ENCODE results near the gene CPLANE1. TPM values are rescaled to one million over a fixed set of nuclear protein-coding genes. Genes with fewer than 3 reads are reported as not detected.

CPLANE1 gene
- total and polyA plus RNA-seq, 10 of the 15 experiments (the other 5 are each of a cell fraction or from before 2014, with no cell fraction given), result 1.7 to 14.8 (median 6.7) TPM

- TF ChIP-seq ATF7 (IDR thresholded peaks at IDR 0.05; ENCODE audit: low read depth) (peak; percentile 44; the same call in 1 of the 2 replicates), RELB (IDR thresholded peaks at IDR 0.05; ENCODE audit: low read depth) (no peak; the same call in 1 of the 2 replicates), RB1 (IDR thresholded peaks at IDR 0.05; ENCODE audit: borderline replicate concordance) (no peak), DPF2 (IDR thresholded peaks at IDR 0.05) (peak; percentile 44), KAT2A (conservative IDR thresholded peaks at IDR 0.05; ENCODE audit: control insufficient read depth, low read depth, low read length) (no peak), SREBF1 (IDR thresholded peaks at IDR 0.05; ENCODE audit: low read length) (no peak; the same call in 1 of the 2 replicates), MXI1 (IDR thresholded peaks at IDR 0.05; ENCODE audit: low read depth, low read length) (no peak), NFYA (IDR thresholded peaks at IDR 0.05; ENCODE audit: borderline replicate concordance, low read depth, low read length) (no peak), SREBF2 (IDR thresholded peaks at IDR 0.05; ENCODE audit: low read length) (no peak), FOS (IDR thresholded peaks at IDR 0.05; ENCODE audit: borderline replicate concordance, extremely low read depth, insufficient read length) (no peak), RELA (IDR thresholded peaks at IDR 0.05; ENCODE audit: borderline replicate concordance, partially characterized antibody) (no peak), NRF1 (conservative IDR thresholded peaks at IDR 0.05; ENCODE audit: low read depth, low read length) (no peak), YBX1 (IDR thresholded peaks at IDR 0.05) (no peak), EZH2 (IDR thresholded peaks at IDR 0.05; ENCODE audit: borderline replicate concordance, control insufficient read depth, low read depth, low read length) (no peak), CREM (IDR thresholded peaks at IDR 0.05; ENCODE audit: low read depth) (no peak), GABPA (IDR thresholded peaks at IDR 0.05; ENCODE audit: low read depth) (no peak), TBL1XR1 (IDR thresholded peaks at IDR 0.05; ENCODE audit: low read depth, low read length) (no peak), CBX5 (IDR thresholded peaks at IDR 0.05; ENCODE audit: low read depth) (no peak), EP300 (IDR thresholded peaks at IDR 0.05; ENCODE audit: borderline replicate concordance in 1 of 2, control insufficient read depth in 1 of 2, low read depth in 2 of 2, low read length in 2 of 2) (peak; percentile 23 to 48; a peak in 1 of 4 replicates), TARDBP (IDR thresholded peaks at IDR 0.05; ENCODE audit: borderline replicate concordance) (no peak), HDAC6 (IDR thresholded peaks at IDR 0.05; ENCODE audit: unreplicated experiment) (no peak), ESRRA (IDR thresholded peaks at IDR 0.05; ENCODE audit: low read length) (no peak), MEF2B (IDR thresholded peaks at IDR 0.05; ENCODE audit: partially characterized antibody, poor library complexity, severe bottlenecking) (peak; percentile 18), PRDM15 (CRISPR knock-in tag; IDR thresholded peaks at IDR 0.05) (no peak), MTA3 (IDR thresholded peaks at IDR 0.05; ENCODE audit: borderline replicate concordance, low read length) (no peak)
- TF ChIP-seq, protein P1, sequence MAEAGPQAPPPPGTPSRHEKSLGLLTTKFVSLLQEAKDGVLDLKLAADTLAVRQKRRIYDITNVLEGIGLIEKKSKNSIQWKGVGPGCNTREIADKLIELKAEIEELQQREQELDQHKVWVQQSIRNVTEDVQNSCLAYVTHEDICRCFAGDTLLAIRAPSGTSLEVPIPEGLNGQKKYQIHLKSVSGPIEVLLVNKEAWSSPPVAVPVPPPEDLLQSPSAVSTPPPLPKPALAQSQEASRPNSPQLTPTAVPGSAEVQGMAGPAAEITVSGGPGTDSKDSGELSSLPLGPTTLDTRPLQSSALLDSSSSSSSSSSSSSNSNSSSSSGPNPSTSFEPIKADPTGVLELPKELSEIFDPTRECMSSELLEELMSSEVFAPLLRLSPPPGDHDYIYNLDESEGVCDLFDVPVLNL (IDR thresholded peaks at IDR 0.05; ENCODE audit: low read depth, low read length), result no peak
Measured at GRCh38 chr5:37197340-37198050, 51.7 kb downstream of the CPLANE1 start (continued).
